ACC112 (cell line): Measurements from ENCODE around the gene EEF1A2.

Experiments used
- H2AFZ ChIP-seq: fragments of 200-600 bp; sonication (generic); one replicate; pipeline ENCODE4 v1.6.0; 2017; ENCODE audit warnings: antibody characterized with exemption, low read length; ENCODE audit not compliant: unreplicated experiment
- H3K27ac ChIP-seq: fragments of 200-600 bp; sonication (generic); 2 replicates; pipeline ENCODE4 v1.5.1; 2014; ENCODE audit warnings: low read depth, mild to moderate bottlenecking, antibody characterized with exemption, low read length, moderate library complexity
- H3K27me3 ChIP-seq: fragments of 200-600 bp; sonication (generic); 2 replicates; pipeline ENCODE4 v1.6.1; 2014; ENCODE audit warnings: mild to moderate bottlenecking, antibody characterized with exemption, low read length, moderate library complexity, mixed read lengths; ENCODE audit not compliant: insufficient read depth
- H3K36me3 ChIP-seq: fragments of 200-600 bp; sonication (generic); 2 replicates; pipeline ENCODE4 v1.6.1; 2016; ENCODE audit warnings: mild to moderate bottlenecking, antibody characterized with exemption, low read length, moderate library complexity, mixed read lengths; ENCODE audit not compliant: insufficient read depth
- H3K4me1 ChIP-seq: fragments of 200-600 bp; sonication (generic); one replicate; pipeline ENCODE4 v1.6.1; 2016; ENCODE audit warnings: low read length, mixed read lengths; ENCODE audit not compliant: insufficient read depth, unreplicated experiment, control insufficient read depth
- H3K4me3 ChIP-seq: fragments of 200-600 bp; sonication (generic); 2 replicates; pipeline ENCODE4 v1.5.1; 2014; ENCODE audit warnings: mild to moderate bottlenecking, low read depth, low read length
- H3K79me2 ChIP-seq: fragments of 200-600 bp; sonication (generic); one replicate; pipeline ENCODE4 v1.6.0; 2016; ENCODE audit warnings: low read length; ENCODE audit not compliant: control insufficient read depth, unreplicated experiment, insufficient read depth

EEF1A2 gene

DNA sequence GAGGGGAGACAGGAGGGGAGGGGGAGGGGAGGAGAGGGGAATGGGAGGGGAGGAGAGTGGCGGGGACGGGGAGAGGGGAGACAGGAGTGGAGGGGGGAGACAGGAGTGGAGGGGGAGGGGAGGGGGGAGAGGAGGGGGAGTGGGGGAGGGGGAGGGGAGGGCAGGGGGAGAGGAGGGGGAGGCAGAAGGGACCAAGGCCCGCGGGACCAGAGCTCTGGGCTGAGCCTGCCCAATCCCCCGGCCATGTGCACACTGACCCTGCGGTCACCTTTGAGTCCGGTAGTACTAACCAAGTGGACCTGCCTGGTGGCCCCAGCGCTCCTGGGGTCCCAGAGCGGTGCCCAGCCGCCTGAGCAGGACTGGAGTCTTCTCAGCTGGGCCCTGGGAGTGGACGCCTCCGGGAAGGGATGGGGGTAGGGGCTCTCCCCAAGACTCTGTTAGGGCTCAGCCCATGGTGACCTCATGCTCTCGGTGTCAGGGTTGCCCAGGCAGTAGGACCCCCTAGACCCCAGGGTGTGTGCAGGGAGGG, 26.0 kb downstream of the EEF1A2 start:
- H3K4me3 ChIP-seq: no peak overlapping the region
- H3K36me3 ChIP-seq: no peaks in the 10 kb centered on the region
- H3K27ac ChIP-seq: no peak overlapping the region
- H3K4me1 ChIP-seq: no peaks in the 10 kb centered on the region
- no peaks in the 10 kb centered on the region for H3K79me2 ChIP-seq
- H2AFZ ChIP-seq: no peak overlapping the region
- H3K27me3 ChIP-seq: peaks cover 88% of the 10 kb centered on the region

DNA sequence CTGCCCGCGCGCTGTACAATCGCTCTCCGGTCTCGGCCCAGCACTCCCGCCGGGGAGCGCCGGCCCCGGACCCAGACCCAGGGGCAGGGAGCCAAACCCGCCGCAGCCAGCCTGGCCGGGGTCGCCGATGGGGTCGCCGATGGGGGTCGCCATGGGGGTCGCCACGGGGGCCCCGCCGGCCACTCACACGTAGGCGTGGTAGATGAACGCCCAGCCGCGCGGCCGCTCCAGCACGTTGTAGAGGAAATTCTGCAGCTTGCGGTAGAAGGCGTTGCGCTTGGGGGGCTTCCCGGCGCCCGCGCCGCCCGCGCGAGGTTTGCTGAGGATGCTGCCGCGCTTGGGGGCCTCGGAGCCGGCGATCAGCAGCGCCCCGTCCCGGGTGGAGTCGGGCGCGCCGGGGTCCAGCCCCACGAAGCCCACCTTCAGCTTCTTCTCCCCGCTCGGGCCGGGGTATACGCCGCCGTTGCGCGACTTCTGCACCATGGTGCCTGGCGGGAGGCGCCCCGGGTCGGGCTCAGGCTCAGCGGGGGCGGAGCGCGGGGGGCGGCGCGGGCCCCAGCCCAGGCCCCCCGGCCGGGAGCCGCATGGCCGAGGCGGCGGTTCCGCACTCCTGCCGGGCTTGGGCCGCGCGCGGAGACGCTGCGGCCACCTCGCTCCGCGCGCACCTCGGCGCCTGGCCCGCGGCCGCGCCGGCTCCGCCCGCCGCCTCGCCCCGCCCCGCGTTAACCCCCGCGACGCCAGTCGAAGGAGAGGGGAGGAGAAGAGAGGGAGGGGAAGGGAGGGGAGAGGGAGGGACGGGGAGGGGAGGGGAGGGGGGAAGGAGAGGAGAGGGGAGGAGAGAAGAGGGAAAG, 26.7 kb downstream of the EEF1A2 start, which contains the start of gene KCNQ2:
Gene KCNQ2 (minus strand): TSS at position 675 of the 851 bp plus-strand sequence. CDS start 192 bp downstream, at position 483.
- no peak within 1 kb of the TSS for H3K27ac ChIP-seq
- no peaks in the 10 kb centered on the region for H3K4me1 ChIP-seq
- H3K79me2 ChIP-seq: no peaks in the 10 kb centered on the region
- no peak within 1 kb of the TSS for H2AFZ ChIP-seq
- H3K4me3 ChIP-seq: no peak within 1 kb of the TSS
- H3K36me3 ChIP-seq: no peaks in the 10 kb centered on the region
- peaks cover 87% of the 10 kb centered on the region for H3K27me3 ChIP-seq

DNA sequence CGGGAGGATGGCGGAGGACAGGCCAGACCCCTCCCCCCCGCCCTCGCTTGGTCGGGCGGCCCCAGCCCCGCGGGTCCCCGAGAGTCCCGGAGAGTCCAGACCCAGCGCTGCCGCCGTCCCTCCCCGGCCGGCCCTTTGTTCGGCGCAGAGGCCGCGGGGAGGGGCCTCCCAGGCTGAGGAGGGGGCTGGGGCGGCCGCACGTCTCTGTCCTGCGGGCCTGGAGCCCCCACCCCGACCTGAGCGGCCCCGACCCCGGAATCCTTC, 27.2 kb downstream of the EEF1A2 start:
- Histone ChIP-seq H2AFZ (no peak overlapping the region), H3K4me1 (no peaks in the 10 kb centered on the region), H3K79me2 (no peaks in the 10 kb centered on the region), H3K4me3 (no peak overlapping the region), H3K27me3 (peaks cover 87% of the 10 kb centered on the region), H3K36me3 (no peaks in the 10 kb centered on the region), H3K27ac (no peak overlapping the region)

DNA sequence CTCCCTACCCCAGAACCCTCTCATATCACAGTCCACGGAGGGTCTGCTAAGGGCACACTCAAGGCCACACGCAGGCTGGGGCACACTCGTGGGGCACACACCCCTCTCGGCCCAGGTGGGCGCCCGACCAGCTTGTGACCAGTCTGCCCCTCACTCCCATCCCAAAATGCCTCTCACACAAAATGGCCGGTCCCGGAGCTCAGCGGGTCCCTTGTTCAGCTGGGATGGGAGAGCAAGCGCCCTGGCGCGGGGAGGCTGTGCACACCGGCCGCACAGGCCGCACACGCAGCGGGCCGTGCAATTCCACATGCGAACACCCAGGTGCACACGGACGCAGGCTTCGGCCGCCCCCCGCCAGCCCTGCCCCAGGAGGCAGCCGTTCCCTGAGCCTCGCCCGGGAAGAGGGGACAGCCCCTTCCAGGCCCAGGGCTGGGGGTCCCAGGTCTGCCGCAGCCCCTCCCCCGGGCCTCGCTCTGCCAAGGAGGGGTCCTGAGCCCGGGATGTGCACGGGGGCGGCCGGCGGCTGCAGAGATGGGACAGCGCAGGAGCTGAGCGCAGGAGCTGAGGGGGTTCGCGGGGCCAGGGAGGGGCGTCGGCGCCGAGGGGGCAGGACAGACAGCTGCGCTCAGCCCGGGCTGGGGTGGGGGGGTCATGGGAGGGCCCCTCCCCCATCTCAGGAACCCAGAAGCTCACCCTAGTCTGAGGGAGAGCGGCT, 27.7 kb downstream of the EEF1A2 start:
- Histone ChIP-seq H2AFZ (no peak overlapping the region), H3K36me3 (no peaks in the 10 kb centered on the region), H3K27ac (no peak overlapping the region), H3K79me2 (no peaks in the 10 kb centered on the region), H3K4me1 (no peaks in the 10 kb centered on the region), H3K27me3 (peaks cover 87% of the 10 kb centered on the region), H3K4me3 (no peak overlapping the region)

DNA sequence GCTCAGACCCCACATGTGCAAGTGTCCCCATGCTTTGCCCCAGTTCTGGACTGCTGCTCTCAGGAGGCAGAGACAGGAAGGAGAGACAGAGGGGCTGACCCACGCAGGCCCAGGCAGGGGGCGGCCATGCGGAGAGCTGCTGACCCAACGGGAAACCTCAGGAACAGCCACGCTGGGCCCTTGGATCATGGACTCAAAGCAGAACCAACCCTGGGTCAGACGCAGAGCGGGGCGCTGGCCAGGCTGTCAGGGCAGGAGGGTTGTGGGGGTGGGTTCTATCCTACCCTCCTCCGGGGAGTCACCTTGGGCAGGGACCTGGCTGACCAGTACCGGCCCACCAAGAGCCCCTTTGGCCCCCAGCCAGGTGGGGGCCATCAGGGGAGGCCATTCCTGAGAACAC, 28.5 kb downstream of the EEF1A2 start:
- H3K79me2 ChIP-seq: no peaks in the 10 kb centered on the region
- no peak overlapping the region for H3K4me3 ChIP-seq
- H3K27me3 ChIP-seq: peaks cover 87% of the 10 kb centered on the region
- H3K4me1 ChIP-seq: no peaks in the 10 kb centered on the region
- H3K36me3 ChIP-seq: no peaks in the 10 kb centered on the region
- H2AFZ ChIP-seq: no peak overlapping the region
- no peak overlapping the region for H3K27ac ChIP-seq

DNA sequence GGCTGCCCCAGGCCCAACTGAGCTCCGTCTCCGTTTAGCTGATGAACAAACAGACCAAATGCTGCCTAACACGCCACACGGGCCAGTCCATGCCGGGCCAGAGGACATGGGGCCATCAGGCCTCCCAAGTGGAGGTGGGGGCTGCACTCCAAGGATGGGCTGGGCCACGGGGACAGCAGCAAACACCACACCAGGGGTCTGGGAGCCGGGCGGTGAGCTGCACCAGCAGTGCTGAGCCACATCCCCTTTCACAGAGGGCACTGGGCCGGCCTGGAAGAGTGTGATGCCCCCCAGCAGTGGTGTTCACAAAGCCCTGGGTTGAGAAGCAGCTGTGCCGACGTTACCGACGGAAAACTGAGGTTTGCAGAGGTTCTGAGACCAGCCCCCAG, 29.2 kb downstream of the EEF1A2 start:
- Histone ChIP-seq H3K4me3 (no peak overlapping the region), H3K4me1 (no peaks in the 10 kb centered on the region), H3K36me3 (no peaks in the 10 kb centered on the region), H3K27ac (no peak overlapping the region), H2AFZ (no peak overlapping the region), H3K27me3 (peaks cover 83% of the 10 kb centered on the region), H3K79me2 (no peaks in the 10 kb centered on the region)

DNA sequence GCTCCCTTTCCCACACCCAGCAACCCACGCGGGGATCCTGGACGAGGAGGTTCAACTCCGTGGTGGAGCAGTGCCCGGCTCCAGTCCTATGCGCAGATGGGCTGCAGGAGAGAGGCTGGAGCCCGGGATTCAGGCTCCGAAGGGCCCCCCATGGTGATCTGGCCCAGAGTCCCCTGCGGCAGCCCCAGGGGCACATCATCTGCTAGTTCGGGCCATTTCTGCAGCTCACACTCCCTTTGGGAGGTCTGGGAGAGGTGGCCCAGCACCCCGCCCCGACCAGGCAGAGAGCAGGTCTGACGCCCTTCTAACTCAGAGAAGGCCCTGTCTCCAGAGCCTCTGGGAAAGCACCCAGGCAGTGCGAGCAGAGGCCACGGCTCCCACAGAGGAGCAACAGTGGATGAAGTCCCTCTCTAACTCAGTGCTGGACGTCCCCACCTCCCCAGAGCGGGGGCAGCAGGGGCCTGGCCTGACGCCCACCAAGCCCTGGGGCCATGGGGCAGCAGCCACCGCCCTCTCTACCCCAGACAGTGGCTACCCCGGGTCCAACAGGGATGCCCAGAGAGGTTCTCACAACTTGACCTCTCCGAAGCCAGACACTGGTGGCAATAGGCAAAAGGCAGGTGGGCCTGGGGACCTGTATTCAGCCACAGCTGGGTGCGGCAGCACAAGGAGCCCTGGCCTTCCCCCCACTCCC, 29.7 kb downstream of the EEF1A2 start:
- Histone ChIP-seq H3K4me3 (no peak overlapping the region), H3K79me2 (no peaks in the 10 kb centered on the region)

DNA sequence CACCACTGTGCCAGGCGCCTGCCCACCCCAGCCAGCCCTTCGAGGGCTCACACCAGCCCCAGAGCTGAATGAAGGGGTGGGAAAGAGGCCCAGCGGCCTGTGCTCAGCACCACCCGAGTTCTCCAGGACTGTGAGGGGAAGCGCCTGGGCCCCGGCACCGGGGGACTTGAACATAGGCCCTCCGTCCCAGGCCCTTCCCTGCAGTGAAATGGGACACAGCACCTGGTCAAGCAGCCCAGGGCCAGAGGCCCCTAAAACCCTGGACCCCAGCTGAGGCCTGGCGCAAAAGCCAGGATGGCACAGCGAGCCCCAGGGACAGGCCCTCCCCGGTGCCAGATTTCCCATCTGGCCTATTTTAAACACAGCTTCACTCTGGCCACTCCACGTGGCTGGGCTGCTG, 30.5 kb downstream of the EEF1A2 start:
- Histone ChIP-seq H3K4me1 (no peaks in the 10 kb centered on the region), H3K79me2 (no peaks in the 10 kb centered on the region), H3K4me3 (no peak overlapping the region), H3K27me3 (peaks cover 81% of the 10 kb centered on the region), H3K27ac (no peak overlapping the region), H3K36me3 (no peaks in the 10 kb centered on the region), H2AFZ (no peak overlapping the region)

More for the DNA sequence above, 29.7 kb downstream of the EEF1A2 start:
- Histone ChIP-seq H3K27ac (no peak overlapping the region), H3K27me3 (peaks cover 83% of the 10 kb centered on the region), H3K4me1 (no peaks in the 10 kb centered on the region), H2AFZ (no peak overlapping the region), H3K36me3 (no peaks in the 10 kb centered on the region)

DNA sequence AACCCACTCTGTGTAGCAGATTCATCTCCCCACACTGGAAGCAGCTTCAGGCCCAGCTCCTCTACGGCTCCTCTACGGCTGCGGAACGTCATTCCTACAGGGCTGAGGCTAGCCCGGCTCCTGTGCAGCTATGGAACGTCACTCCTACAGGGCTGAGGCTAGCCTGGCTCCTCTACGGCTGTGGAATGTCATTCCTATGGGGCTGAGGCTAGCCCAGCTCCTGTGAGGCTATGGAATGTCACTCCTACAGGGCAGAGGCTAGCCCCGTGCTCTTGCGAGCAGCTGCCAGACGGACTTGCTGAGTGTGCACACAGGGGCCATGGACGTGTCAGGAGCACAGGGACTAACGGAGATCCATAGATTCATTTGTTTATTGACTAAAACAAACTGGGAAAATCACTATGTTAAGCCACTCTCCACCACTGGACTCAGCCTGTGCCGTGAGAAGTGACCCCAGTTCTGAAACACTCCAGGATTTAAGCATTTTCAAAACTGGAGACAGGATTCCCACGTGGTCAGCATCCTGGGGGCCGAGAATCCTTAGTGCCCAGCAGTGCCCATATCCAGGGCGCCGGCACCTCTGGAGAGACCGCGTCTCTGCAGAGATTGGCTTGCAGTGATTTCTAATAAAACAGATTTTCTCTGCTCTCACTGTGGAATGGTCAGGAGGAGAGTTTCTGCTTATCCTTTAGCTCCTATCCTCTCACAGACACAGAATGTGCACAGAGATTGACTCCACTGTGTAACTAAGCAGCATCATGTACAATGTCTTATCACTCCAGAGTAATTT, 31.4 kb downstream of the EEF1A2 start:
- H2AFZ ChIP-seq: no peak overlapping the region
- H3K4me3 ChIP-seq: no peak overlapping the region
- H3K27me3 ChIP-seq: peaks cover 85% of the 10 kb centered on the region
- no peaks in the 10 kb centered on the region for H3K36me3 ChIP-seq
- no peaks in the 10 kb centered on the region for H3K79me2 ChIP-seq
- no peak overlapping the region for H3K27ac ChIP-seq
- H3K4me1 ChIP-seq: no peaks in the 10 kb centered on the region

DNA sequence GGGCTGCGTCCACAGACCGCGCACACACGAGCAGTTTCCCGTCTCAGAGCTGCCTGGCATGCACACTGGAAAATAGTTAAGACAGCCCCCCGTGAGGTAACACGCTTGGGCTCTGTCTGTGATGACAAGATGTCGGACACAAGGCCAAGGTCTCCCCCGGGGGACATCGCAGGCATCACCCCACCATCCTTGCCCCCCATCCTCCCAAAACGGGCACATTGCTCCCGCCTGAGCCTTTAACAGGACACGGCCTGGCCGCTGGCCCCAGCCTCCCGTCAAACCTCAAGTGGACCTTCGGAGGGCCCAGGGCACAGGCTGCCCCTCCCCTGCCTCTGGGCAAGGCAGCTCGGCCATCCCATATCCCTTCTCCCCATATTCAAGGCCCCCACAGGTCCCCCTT, 32.0 kb downstream of the EEF1A2 start:
- Histone ChIP-seq H3K79me2 (no peaks in the 10 kb centered on the region), H3K27me3 (peaks cover 80% of the 10 kb centered on the region), H3K27ac (no peak overlapping the region), H3K4me3 (no peak overlapping the region), H3K36me3 (no peaks in the 10 kb centered on the region), H3K4me1 (no peaks in the 10 kb centered on the region), H2AFZ (no peak overlapping the region)
